CD1c-positive myeloid dendritic cell (primary cell): ENCODE results near the gene FBLN1.
"Not testable (repeated sequence)": the region's sequence is repeated elsewhere in the genome, so short reads cannot be mapped to it uniquely, and the experiment has no call there.

Experiments
- DNase-seq: peaks from one replicate; pipeline ENCODE4 v3.0.0-alpha.2; 2016; ENCODE audit errors: extremely low spot score

Gene FBLN1

GRCh38 chr22:45548991-45549761 is 46.5 kb downstream of the FBLN1 start:
- no peak for DNase-seq

GRCh38 chr22:45549762-45550378 is 47.2 kb downstream of the FBLN1 start:
- no peak for DNase-seq

GRCh38 chr22:45550416-45550815 is 47.7 kb downstream of the FBLN1 start:
- no peak for DNase-seq

- DNase-seq: no peak
Measured at GRCh38 chr22:45550891-45551290, 48.2 kb downstream of the FBLN1 start.

- no peak for DNase-seq
Measured at GRCh38 chr22:45551310-45552016, 48.8 kb downstream of the FBLN1 start.

GRCh38 chr22:45552017-45552411 is 49.3 kb downstream of the FBLN1 start:
- DNase-seq: no peak

- DNase-seq: peak; percentile 78
Measured at GRCh38 chr22:45552580-45553350, 50.1 kb downstream of the FBLN1 start.

- DNase-seq: peak; percentile 59
Measured at GRCh38 chr22:45553351-45554039, 50.8 kb downstream of the FBLN1 start.

GRCh38 chr22:45554040-45554406 is 51.3 kb downstream of the FBLN1 start:
- no peak for DNase-seq

- no peak for DNase-seq
Measured at GRCh38 chr22:45554861-45555260, 52.2 kb downstream of the FBLN1 start.

- DNase-seq: not testable (repeated sequence)
Measured at GRCh38 chr22:45557926-45558325, 55.2 kb downstream of the FBLN1 start.

- DNase-seq: not testable (repeated sequence)
Measured at GRCh38 chr22:45560092-45560491, 57.4 kb downstream of the FBLN1 start.

GRCh38 chr22:45560761-45561160 is 58.1 kb downstream of the FBLN1 start:
- not testable (repeated sequence) for DNase-seq

GRCh38 chr22:45562102-45562501 is 59.4 kb downstream of the FBLN1 start:
- no peak for DNase-seq

- no peak for DNase-seq
Measured at GRCh38 chr22:45562537-45563361, 60.1 kb downstream of the FBLN1 start.

- DNase-seq: no peak
Measured at GRCh38 chr22:45563362-45564040, 60.8 kb downstream of the FBLN1 start.

GRCh38 chr22:45564349-45565030 is 61.8 kb downstream of the FBLN1 start:
- no peak for DNase-seq

- no peak for DNase-seq
Measured at GRCh38 chr22:45565171-45565570, 62.5 kb downstream of the FBLN1 start.

- DNase-seq: no peak
Measured at GRCh38 chr22:45565973-45566372, 63.3 kb downstream of the FBLN1 start.
